Measurements from ENCODE around the gene GTPBP3. TPM values are rescaled to one million over a fixed set of nuclear protein-coding genes. Genes with fewer than 3 reads are reported as not detected.

The GTPBP3 gene
- total RNA-seq, 2 experiments from 2014 or later: 21.2 to 24.0 TPM

- Mint-ChIP-seq H3K27ac (no peak overlapping the region), H3K9me3 (no peaks in the 10 kb centered on the region), H3K4me1 (ENCODE audit: low read depth) (peaks cover 43% of the 10 kb centered on the region), H3K27me3 (no peaks in the 10 kb centered on the region), H3K36me3 (ENCODE audit: low read depth) (peaks cover 13% of the 10 kb centered on the region), H3K4me3 (peak overlapping the region; percentile 74)
- Histone ChIP-seq H3K36me3 (ENCODE audit: insufficient read depth, low read length) (peaks cover 2% of the 10 kb centered on the region), H3K9me3 (ENCODE audit: control insufficient read depth in 1 of 2, insufficient read depth in 1 of 2, low read length in 2 of 2) (no peaks in the 10 kb centered on the region), H3K27ac (ENCODE audit: low read depth in 1 of 2, low read length in 2 of 2) (no peak overlapping the region), H3K4me1 (ENCODE audit: insufficient read depth, low read length) (peaks cover 63% of the 10 kb centered on the region), H3K27me3 (ENCODE audit: control insufficient read depth in 1 of 2, insufficient read depth in 2 of 2, low read length in 2 of 2) (no peaks in the 10 kb centered on the region), H3K4me3 (ENCODE audit: low read length) (no peak overlapping the region)
- ChIA-PET CTCF (interaction anchor here (1.1 to 1.9 kb wide), 3 partner anchors 27 to 54 kb away, joined by 3 to 11 read pairs (median 5); partner anchors contain the start of gene MRPL34), POLR2A (interaction anchor here (1.5 to 4.0 kb wide), 4 partner anchors 11 to 40 kb away, joined by 5 to 27 read pairs (median 9); partner anchors contain the start of genes DDA1 and MRPL34)
- ATAC-seq (ENCODE audit: poor library complexity) (no peak), DNase-seq (no peak)
- no peak for TF ChIP-seq CTCF (IDR thresholded peaks at IDR 0.05)
- intact Hi-C loops (cut with DNase I, micrococcal nuclease): no loop called here
These were observed 5.0 kb upstream of the GTPBP3 start for GRCh38 chr19:17332360-17332676.

DNA sequence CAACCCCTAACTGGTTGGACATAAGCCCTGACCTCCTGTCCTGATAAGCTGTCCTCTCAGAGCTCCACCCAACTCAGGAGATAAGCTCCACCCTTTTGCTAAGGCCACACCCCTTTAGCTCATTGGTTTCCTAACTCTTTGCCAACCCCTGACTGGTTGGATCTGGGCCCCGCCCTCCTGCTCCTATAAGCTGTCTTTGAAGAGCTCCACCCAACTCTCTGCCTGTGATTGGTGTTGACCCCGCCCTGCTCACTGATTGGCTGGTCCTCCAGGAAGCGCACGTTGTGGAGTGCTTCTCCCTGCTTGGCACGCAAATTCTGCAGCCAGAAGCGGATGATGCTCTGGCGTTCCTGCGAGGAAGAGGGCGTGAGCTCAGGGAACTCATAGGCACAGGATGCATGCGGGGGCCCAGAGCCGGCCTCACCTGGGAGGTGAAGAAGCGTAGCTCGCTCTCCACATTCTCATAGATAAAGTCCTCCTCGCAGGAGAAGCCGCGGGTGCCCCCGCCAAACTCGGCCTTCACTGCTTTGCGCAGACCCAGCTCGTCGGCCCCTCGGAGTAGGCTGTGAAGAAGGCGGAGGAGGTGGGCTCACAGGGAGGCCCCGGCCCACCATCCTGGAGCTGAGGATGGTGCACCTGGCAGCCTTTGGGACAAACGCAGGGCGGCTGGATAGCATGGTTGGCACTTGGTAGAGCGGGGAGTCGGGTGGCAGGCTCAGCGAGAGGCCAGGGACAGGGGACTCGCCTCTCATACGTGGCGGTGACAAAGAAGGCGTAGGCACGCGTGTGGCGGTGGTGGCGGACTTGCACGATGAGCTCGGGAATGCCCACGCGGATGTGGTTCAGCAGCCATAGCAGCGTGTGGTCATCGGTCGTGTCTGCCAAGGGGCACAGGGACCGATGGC is 4.4 kb upstream of the GTPBP3 start:
- H3K4me3 ChIP-seq (ENCODE audit: low read length): no peak overlapping the region
- Mint-ChIP-seq H3K27ac (no peak overlapping the region), H3K27me3 (no peaks in the 10 kb centered on the region), H3K9me3 (no peaks in the 10 kb centered on the region), H3K4me1 (ENCODE audit: low read depth) (peaks cover 45% of the 10 kb centered on the region), H3K36me3 (ENCODE audit: low read depth) (peaks cover 16% of the 10 kb centered on the region), H3K4me3 (peak overlapping the region; percentile 74)
- ChIA-PET CTCF (interaction anchor here (1.0 to 1.9 kb wide), 3 partner anchors 28 to 56 kb away, joined by 3 to 11 read pairs (median 3); partner anchors contain the start of gene MRPL34), POLR2A (interaction anchor here (0.9 to 4.0 kb wide), 8 partner anchors 11 to 117 kb away, joined by 5 to 31 read pairs (median 9); partner anchors contain the start of genes ABHD8, BABAM1, DDA1 and MRPL34)
- intact Hi-C loops (cut with DNase I, micrococcal nuclease): no loop called here
- peaks cover 2% of the 10 kb centered on the region for H3K36me3 ChIP-seq (ENCODE audit: insufficient read depth, low read length)
- peaks cover 64% of the 10 kb centered on the region for H3K4me1 ChIP-seq (ENCODE audit: insufficient read depth, low read length)
- DNase-seq: peak in 6 of 14 experiments; percentile 20 to 77 (median 26)
- no peaks in the 10 kb centered on the region for H3K9me3 ChIP-seq (ENCODE audit: control insufficient read depth in 1 of 2, insufficient read depth in 1 of 2, low read length in 2 of 2)
- no peaks in the 10 kb centered on the region for H3K27me3 ChIP-seq (ENCODE audit: control insufficient read depth in 1 of 2, insufficient read depth in 2 of 2, low read length in 2 of 2)
- H3K27ac ChIP-seq (ENCODE audit: low read depth in 1 of 2, low read length in 2 of 2): no peak overlapping the region
- no peak for TF ChIP-seq CTCF (IDR thresholded peaks at IDR 0.05)
- no peak for ATAC-seq (ENCODE audit: poor library complexity)

DNA sequence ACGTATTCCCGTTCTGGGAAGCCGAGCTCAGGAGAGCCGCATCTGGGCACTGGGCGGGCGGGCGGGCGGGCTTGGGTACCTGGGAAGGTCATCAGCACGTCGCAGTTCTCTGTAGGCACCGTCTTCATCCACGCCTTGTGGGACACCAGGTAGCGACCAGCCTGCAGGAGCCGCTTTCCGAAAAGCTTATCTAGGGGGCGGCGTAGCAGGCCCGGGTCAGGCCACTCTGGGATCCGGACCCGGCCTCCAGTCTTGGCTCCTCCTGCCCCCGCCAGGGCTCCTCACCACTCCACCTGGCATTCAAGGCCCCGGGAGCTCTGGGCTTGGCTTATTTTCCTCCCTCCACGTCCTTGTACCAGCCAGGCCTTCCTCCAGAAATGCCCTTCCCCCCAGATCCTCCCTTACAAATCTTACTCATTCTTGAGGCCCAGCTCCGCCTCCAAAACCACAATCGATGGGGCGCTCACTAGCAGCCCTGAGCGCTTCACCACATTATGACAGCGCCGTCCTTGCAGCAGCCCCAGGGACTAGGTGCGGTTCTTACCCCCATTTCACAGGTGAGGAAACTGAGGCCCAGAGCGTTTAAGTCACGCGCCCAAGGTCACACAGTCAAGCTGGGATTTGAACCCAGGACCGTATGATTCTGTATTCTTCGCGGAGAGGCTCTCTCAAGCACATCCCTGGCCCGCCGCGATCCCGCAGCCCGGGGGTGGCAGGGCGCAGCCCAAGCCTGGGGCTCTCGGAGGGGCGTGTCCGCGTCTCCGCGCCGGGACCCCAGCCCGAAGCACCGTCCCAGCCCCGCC is 3.5 kb upstream of the GTPBP3 start:
- intact Hi-C loops (cut with DNase I, micrococcal nuclease): loop anchor here (1.0 to 2.0 kb wide), 2 partner anchors 25 to 41 kb away; partner anchors contain the start of gene DDA1 (in 1 of the 2)
- H3K27me3 Mint-ChIP-seq: no peaks in the 10 kb centered on the region
- H3K9me3 ChIP-seq (ENCODE audit: control insufficient read depth in 1 of 2, insufficient read depth in 1 of 2, low read length in 2 of 2): no peaks in the 10 kb centered on the region
- peak overlapping the region; percentile 60 for H3K27ac Mint-ChIP-seq
- no peaks in the 10 kb centered on the region for H3K27me3 ChIP-seq (ENCODE audit: control insufficient read depth in 1 of 2, insufficient read depth in 2 of 2, low read length in 2 of 2)
- peak; percentile 37 to 87 (median 73) for DNase-seq
- peak overlapping the region in 1 of 2 donors; percentile 19 for H3K27ac ChIP-seq (ENCODE audit: low read depth in 1 of 2, low read length in 2 of 2)
- ChIA-PET POLR2A (interaction anchor here (0.6 to 4.0 kb wide), 10 partner anchors 12 to 118 kb away, joined by 3 to 31 read pairs (median 7); partner anchors contain the start of genes ABHD8, BABAM1, DDA1 and MRPL34), CTCF (interaction anchor here (1.0 to 1.9 kb wide), 2 partner anchors 28 to 55 kb away, joined by 3 to 11 read pairs; partner anchors contain the start of gene MRPL34)
- no peaks in the 10 kb centered on the region for H3K9me3 Mint-ChIP-seq
- peaks cover 67% of the 10 kb centered on the region for H3K4me1 ChIP-seq (ENCODE audit: insufficient read depth, low read length)
- ATAC-seq (ENCODE audit: poor library complexity): peak; percentile 28
- TF ChIP-seq CTCF (IDR thresholded peaks at IDR 0.05): no peak
- peak overlapping the region; percentile 87 for H3K4me3 Mint-ChIP-seq
- peaks cover 45% of the 10 kb centered on the region for H3K4me1 Mint-ChIP-seq (ENCODE audit: low read depth)
- H3K36me3 Mint-ChIP-seq (ENCODE audit: low read depth): peaks cover 16% of the 10 kb centered on the region
- peak overlapping the region; percentile 58 for H3K4me3 ChIP-seq (ENCODE audit: low read length)
- peaks cover 2% of the 10 kb centered on the region for H3K36me3 ChIP-seq (ENCODE audit: insufficient read depth, low read length)
